RWPE2 (cell line): ENCODE results near the gene KCNK13.
A peak's percentile ranks its signal among the peaks of the same experiment; 100 is the strongest.

Source experiments
- ATAC-seq: fragments of 200-7000 bp; cut with Tn5 transposase; 3 replicates; pipeline ENCODE4 v1.9.1; 2021; ENCODE audit warnings: low read depth
- DNase-seq: peaks from one replicate; pipeline ENCODE4 v3.0.0-alpha.2; 2020; ENCODE audit warnings: low spot score
- H3K27ac ChIP-seq: fragments of 450-650 bp; 2 replicates; pipeline ENCODE4 v1.5.1; 2017; ENCODE audit warnings: mild to moderate bottlenecking; ENCODE audit not compliant: poor library complexity, severe bottlenecking
- H3K27me3 ChIP-seq: fragments of 250-450 bp; sonication (Bioruptor Pico); 2 replicates; pipeline ENCODE4 v1.5.1; 2021; ENCODE audit warnings: mild to moderate bottlenecking, moderate library complexity; ENCODE audit not compliant: insufficient read depth, poor library complexity, severe bottlenecking
- H3K36me3 ChIP-seq: fragments of 250-450 bp; sonication (Bioruptor Pico); 2 replicates; pipeline ENCODE4 v1.5.1; 2020; ENCODE audit warnings: low read depth, mild to moderate bottlenecking, moderate library complexity
- H3K4me1 ChIP-seq: fragments of 250-450 bp; sonication (Bioruptor Pico); 2 replicates; pipeline ENCODE4 v1.5.1; 2021; ENCODE audit warnings: mild to moderate bottlenecking, moderate library complexity; ENCODE audit not compliant: insufficient read depth, poor library complexity, severe bottlenecking
- H3K4me3 ChIP-seq: fragments of 250-450 bp; sonication (Bioruptor Pico); 2 replicates; pipeline ENCODE4 v1.5.1; 2021; ENCODE audit warnings: mild to moderate bottlenecking, moderate library complexity; ENCODE audit not compliant: severe bottlenecking
- H3K9me3 ChIP-seq: fragments of 250-450 bp; sonication (Bioruptor Pico); 2 replicates; pipeline ENCODE4 v1.5.1; 2021; ENCODE audit warnings: mild to moderate bottlenecking, moderate library complexity; ENCODE audit not compliant: severe bottlenecking
- TF ChIP-seq, protein P1 (sequence below): fragments of 450-650 bp; IDR thresholded peaks from one replicate; pipeline ENCODE4 v1.5.1; 2017; ENCODE audit warnings: mild to moderate bottlenecking, moderate library complexity; ENCODE audit not compliant: poor library complexity, severe bottlenecking

The KCNK13 gene

DNA sequence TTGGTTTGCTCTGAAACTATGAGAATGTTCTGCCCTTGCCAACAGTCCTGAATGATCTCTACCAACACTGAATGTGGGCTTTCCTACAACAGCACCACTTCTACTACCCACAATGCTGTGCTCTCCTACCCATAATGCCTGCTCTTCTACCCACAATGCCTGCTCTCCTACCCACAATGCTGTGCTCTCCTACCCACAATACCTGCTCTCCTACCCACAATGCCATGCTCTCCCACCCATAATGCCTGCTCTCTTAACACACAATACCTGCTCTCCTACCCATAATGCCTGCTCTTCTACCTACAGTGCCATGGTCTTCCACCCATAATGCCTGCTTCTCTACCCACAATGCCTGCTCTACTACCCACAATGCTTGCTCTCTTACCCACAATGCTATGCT is 92.3 kb downstream of the KCNK13 start:
- Histone ChIP-seq H3K9me3 (no peaks in the 10 kb centered on the region), H3K27me3 (no peaks in the 10 kb centered on the region), H3K27ac (no peak overlapping the region), H3K4me3 (no peak overlapping the region), H3K4me1 (no peaks in the 10 kb centered on the region), H3K36me3 (no peaks in the 10 kb centered on the region)
- DNase-seq (no peak), ATAC-seq (no peak)
- TF ChIP-seq, protein P1, sequence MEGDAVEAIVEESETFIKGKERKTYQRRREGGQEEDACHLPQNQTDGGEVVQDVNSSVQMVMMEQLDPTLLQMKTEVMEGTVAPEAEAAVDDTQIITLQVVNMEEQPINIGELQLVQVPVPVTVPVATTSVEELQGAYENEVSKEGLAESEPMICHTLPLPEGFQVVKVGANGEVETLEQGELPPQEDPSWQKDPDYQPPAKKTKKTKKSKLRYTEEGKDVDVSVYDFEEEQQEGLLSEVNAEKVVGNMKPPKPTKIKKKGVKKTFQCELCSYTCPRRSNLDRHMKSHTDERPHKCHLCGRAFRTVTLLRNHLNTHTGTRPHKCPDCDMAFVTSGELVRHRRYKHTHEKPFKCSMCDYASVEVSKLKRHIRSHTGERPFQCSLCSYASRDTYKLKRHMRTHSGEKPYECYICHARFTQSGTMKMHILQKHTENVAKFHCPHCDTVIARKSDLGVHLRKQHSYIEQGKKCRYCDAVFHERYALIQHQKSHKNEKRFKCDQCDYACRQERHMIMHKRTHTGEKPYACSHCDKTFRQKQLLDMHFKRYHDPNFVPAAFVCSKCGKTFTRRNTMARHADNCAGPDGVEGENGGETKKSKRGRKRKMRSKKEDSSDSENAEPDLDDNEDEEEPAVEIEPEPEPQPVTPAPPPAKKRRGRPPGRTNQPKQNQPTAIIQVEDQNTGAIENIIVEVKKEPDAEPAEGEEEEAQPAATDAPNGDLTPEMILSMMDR, result no peak

DNA sequence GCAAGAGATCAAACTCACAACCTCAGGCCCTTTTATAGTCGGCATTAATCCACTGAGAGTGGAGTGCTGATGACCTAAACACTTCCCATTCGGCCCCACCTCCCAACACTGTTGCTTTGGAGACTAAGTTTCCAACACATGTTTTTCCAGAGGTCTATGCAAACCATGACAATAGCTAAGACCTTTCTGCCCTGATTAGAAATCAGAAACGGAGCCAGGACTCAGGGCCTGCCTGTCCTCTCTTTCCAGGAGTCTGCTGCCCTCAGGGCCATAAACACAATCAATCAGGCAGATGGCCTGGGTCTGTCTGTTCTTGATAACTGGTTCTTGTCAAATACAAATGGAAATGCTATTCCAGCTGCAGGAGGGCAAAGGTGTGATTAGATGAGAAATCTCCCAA is 97.4 kb downstream of the KCNK13 start:
- no peaks in the 10 kb centered on the region for H3K36me3 ChIP-seq
- H3K9me3 ChIP-seq, result no peaks in the 10 kb centered on the region
- no peak overlapping the region for H3K4me3 ChIP-seq
- H3K27ac ChIP-seq, result no peak overlapping the region
- no peaks in the 10 kb centered on the region for H3K27me3 ChIP-seq
- ATAC-seq, result no peak
- H3K4me1 ChIP-seq, result no peaks in the 10 kb centered on the region
- TF ChIP-seq, protein P1, result no peak
- no peak for DNase-seq

DNA sequence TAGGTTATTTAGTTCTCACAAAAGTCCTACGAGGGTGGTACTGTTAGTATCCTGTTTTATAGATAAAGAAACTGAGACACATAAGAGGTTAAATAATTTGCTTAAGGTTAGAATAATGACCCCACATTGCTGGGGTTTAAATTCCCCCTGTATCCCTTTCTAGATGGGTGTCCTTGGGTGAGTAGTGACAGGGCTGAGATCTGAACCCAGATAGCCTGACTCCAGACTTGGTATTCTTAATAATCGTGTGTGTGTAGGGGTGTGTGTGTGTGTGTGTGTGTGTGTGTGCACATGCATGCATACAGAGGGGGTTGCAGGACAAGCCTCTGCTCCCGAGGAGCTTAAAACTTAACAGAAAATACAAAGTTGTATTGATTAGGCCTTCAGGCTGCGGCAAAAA is 97.9 kb downstream of the KCNK13 start:
- DNase-seq, result no peak
- no peak overlapping the region for H3K27ac ChIP-seq
- no peak overlapping the region for H3K4me3 ChIP-seq
- H3K9me3 ChIP-seq, result no peaks in the 10 kb centered on the region
- TF ChIP-seq, protein P1, result no peak
- H3K36me3 ChIP-seq, result no peaks in the 10 kb centered on the region
- no peaks in the 10 kb centered on the region for H3K27me3 ChIP-seq
- H3K4me1 ChIP-seq, result no peaks in the 10 kb centered on the region
- ATAC-seq, result no peak

DNA sequence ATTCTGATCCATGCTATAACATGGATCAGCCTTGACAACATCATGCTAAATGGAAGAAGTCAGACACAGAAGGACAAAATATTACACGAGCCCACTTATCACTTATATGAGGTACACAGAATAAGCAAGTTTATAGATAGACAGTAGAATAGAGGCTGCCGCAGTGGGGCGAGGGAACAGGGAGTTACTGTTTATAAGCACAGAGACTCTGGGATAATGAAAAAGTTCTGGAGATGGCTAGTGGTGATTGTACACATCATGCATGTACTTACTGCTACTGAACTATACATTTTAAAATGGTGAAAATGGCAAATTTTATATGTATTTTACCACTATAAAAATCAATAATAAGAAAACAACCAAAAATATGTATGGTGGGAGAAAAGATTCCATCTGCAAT is 99.3 kb downstream of the KCNK13 start:
- ATAC-seq, result no peak

DNA sequence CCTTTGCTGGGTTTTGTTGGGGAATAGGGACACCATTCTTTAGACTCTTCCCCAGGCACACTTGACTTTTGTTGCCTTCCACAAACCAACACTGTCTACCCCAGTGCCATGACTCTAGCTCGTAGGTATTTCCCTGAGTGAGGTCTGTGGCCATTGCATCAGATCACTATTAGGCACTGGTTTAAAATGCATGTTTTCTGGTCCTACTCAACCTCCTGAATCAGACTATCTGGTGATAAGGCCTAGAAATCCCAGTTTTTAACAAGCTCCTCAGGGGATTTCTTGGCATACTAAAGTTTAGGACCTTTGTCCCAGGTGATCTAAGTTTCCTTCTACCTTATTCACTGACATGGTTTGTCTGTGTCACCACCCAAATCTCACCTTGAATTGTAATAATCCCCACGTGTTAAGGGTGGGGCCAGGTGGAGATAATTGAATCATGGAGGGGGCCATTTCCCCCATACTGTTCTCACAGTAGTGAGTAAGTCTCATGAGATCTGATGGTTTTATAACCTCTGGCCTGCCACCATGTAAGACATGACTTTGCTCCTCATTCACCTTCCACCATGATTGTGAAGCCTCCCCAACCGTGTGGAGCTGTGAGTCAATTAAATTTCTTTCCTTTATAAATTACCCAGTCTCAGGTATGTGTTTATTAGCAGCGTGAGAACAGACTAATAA is 106.8 kb downstream of the KCNK13 start:
- TF ChIP-seq, protein P1, result no peak

More for the DNA sequence above, 99.3 kb downstream of the KCNK13 start:
- Histone ChIP-seq H3K4me1 (no peaks in the 10 kb centered on the region), H3K4me3 (no peak overlapping the region), H3K9me3 (no peaks in the 10 kb centered on the region), H3K36me3 (no peaks in the 10 kb centered on the region), H3K27ac (no peak overlapping the region), H3K27me3 (no peaks in the 10 kb centered on the region)
- TF ChIP-seq, protein P1, result no peak
- no peak for DNase-seq

More for the DNA sequence above, 106.8 kb downstream of the KCNK13 start:
- no peaks in the 10 kb centered on the region for H3K27me3 ChIP-seq
- DNase-seq (no peak), ATAC-seq (peak; percentile 66; the same call in 2 of the 3 replicates)
- H3K4me1 ChIP-seq, result no peaks in the 10 kb centered on the region
- H3K4me3 ChIP-seq, result no peak overlapping the region
- H3K9me3 ChIP-seq, result no peaks in the 10 kb centered on the region
- no peak overlapping the region for H3K27ac ChIP-seq
- H3K36me3 ChIP-seq, result no peaks in the 10 kb centered on the region
